CD4-positive, alpha-beta T cell treated with Interleukin-17A for 4 hours (primary cell): ENCODE results near the gene HSD17B8.

Source experiments
- DNase-seq: peaks from one replicate; pipeline ENCODE4 v3.0.0-alpha.2; 2020; ENCODE audit warnings: mixed read lengths

Gene HSD17B8

DNA sequence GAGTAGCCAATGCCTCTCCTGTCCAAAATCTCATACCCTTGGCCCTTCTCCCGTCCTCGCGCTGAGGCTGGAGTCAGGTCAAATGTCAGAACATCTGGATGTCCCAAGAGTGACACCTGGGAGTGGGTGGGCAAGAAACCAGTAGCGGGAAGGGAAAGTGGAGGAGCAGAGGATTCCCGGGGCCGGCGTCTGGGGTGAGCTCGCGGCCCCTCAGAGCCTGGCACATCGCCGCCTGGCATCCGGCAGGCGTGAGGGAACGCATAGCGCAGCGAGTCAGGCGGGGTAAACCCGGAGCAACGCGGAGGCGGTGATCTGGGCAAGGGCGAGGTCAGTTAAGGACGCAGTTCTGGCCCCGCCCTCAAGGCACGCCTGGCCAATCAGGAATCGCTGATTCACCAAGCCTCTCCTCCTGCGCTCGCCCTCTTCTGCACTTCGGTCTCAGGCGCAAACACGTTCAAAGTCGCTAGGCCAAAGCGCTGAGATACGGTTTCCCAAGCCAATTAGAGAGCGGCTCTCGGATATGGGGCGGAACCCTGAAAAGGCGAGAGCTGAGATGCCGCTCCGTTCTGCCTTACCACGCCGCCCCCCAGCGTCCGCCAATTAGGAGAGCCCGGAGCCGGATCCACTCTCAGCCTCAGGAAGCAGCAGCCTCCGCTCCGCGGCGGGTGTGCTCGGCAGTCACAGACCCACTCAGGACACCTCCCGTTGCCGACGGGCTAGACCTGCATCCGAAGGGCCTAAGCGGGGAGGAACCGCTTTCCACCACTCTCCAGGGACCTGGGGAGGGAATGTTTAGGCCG lies 44.7 kb downstream of the HSD17B8 start:
- peak; percentile 98 for DNase-seq

DNA sequence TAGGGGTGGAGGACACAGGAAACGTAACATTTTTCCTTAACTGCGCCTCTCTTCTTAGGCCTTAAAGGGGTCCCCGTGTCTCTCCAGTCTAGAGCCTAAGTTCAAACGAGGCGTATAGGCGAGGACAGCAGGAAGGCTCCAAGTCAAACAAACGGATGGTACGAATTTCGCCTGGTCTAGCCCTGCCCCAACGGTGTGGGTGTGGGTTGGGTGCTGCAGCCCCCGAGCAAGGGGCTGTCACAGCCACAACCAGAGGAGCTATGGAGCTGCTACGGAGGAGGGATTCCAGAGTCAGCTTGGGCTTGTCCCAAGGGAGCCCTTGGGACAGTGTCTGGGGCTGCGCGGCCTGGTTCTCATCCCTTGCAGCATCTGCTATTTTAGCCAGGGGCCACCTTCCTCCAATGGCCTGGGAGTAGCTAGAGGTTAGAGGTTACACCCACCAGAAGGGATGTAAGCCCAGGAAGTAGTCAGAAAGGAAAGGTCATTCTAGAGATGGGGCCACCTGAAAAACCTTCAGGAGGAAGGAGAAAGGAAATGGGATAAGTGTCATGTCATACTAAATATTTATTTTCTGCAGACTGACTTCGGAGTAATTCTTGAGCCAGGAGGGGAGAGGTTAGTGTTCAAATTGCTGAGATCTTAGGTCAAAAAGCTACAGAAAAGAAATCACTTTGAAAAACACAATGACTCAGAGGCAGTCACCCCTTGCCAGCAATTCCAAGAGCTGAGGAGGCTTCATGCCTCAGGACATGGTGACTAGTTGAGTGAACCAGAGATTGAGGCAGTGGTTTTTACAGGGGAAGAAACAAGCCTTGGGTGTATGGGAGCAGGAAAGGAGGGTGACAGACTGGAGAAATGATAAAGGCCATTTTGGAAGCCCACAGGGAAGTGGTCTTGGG lies 45.5 kb downstream of the HSD17B8 start:
- DNase-seq, result no peak

DNA sequence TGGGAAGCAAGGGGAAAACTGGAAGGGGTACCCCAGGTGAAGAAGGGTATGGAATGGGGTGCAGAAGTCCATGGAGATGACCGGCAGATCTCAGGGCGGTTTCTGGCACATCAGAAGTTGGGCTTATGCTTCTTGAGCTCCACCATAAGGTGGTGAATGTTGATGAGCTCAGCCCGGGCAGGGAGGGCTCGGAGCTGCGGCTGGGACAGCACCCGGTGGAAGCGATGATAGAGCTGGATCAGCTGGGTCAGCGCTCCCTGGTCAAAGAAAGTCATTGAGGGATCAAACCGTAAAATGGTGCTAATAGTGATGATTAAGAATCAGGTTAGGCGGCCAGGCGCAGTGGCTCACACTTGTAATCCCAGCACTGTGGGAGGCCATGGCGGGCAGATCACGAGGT lies 46.3 kb downstream of the HSD17B8 start:
- DNase-seq, result no peak

DNA sequence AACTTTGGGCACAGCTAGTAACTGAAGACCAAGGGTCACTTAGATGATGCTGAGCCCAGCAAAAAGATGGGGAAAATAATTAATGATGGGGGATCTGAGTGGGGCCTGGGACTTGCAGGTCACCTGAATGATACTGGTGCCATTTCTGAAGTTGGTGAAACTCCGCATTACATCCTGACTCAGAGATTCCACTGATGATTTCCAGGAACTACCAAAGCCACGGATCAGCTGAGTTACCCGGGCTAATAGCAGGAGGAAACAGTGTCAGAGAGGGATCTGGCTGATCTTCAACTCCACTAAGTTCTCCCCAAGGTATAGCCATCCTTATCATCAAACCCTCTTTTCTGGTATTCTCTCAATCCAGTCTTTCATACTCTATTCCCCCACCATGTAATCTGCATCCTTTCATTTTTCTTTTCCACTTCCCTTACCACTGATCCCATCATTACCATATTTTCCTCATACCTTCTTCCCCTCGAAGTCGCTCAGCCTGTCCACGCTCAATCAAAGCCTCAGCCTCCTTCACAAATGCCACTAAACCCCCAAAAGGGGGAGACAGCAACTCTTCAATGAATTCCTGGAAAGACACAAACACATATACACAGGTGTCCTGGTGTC lies 47.0 kb downstream of the HSD17B8 start:
- DNase-seq, result no peak

DNA sequence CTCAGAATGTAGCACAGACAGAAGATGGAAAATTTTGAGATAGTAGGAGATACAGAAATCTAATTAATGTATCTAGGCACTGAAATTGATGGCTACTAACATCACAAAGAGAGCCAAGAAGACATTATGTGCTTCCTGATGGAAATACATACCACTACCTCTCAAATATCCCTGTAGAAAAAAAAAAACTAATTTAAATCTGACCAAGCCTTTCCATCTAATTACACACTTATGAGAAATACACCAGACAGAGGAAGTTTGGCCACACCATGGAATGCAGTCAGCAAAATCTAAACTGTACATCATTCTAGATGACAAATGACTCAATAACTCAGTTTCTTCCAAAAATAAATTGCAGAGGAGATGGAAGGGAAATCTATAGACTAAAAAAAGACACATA lies 48.3 kb downstream of the HSD17B8 start:
- no peak for DNase-seq

DNA sequence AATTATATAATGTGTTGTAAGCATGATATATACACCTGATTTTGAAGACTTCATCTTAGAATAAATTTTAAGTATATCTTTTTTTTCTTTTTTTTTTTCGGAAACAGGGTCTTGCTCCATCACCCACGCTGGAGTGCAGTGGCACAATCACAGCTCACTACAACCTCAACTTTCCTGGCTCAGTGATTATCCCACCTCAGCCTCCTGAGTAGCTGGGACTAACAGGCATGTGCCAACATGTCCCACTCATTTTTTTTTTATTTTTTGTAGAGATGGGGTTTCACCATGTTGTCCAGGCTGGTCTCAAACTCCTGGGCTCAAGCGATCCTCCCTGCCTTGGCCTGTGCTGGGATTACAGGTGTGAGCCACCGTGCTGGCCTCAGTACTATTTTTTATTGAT lies 50.1 kb downstream of the HSD17B8 start:
- no peak for DNase-seq
